Measurements from ENCODE around the gene MCC. TPM values are rescaled to one million over a fixed set of nuclear protein-coding genes. Genes with fewer than 3 reads are reported as not detected.

Gene MCC
- total RNA-seq, 1 experiment from 2014 or later, result 0.60 TPM

DNA sequence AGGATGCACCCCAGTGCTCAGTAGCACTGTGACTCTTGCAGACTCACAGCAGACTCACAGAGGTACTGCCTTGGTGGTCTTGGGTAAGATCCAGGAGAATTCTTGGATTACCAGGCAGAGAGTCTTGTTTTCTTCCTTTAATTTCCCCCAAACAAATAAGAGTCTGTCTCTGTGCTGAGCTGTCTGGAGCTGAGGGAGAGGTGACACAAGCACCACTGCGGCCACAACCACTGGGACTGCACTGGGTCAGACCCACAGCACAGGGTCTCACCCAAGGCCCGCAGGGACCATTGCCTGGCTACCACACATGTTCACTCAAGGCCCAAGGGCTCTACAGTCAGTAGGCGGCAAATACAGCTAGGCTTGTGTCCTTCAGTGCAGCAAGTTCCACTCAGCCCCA lies 13.8 kb upstream of the MCC start:
- Histone ChIP-seq H3K4me3 (ENCODE audit: low read depth, low read length, poor library complexity, severe bottlenecking) (no peak overlapping the region), H3K4me1 (ENCODE audit: insufficient read depth, low read length, poor library complexity, severe bottlenecking) (no peaks in the 10 kb centered on the region), H3K27me3 (replicated peaks; ENCODE audit: insufficient read depth, low read depth, low read length, poor library complexity) (peaks cover 15% of the 10 kb centered on the region), H3K36me3 (ENCODE audit: insufficient read depth, low read length, poor library complexity, severe bottlenecking) (no peaks in the 10 kb centered on the region), H3K9me3 (ENCODE audit: low read depth, low read length, poor library complexity, severe bottlenecking) (no peaks in the 10 kb centered on the region), H3K27ac (ENCODE audit: low read depth, low read length, poor library complexity, severe bottlenecking) (no peak overlapping the region)
- intact Hi-C loops (cut with micrococcal nuclease; ENCODE audit: unreplicated experiment), result no loop called here
- TF ChIP-seq CTCF (conservative IDR thresholded peaks at IDR 0.05; ENCODE audit: low read depth, low read length) (no peak), EZH2 (IDR thresholded peaks at IDR 0.05; ENCODE audit: borderline replicate concordance, low read depth, low read length, poor library complexity, severe bottlenecking) (no peak)
- ChIA-PET CTCF (no interaction called here), POLR2A (ENCODE audit: low non-redundant PET) (no interaction called here)
- BruUV-seq (replicated peaks), result no TSS peak
- DNase-seq (ENCODE audit: low spot score), result no peak

DNA sequence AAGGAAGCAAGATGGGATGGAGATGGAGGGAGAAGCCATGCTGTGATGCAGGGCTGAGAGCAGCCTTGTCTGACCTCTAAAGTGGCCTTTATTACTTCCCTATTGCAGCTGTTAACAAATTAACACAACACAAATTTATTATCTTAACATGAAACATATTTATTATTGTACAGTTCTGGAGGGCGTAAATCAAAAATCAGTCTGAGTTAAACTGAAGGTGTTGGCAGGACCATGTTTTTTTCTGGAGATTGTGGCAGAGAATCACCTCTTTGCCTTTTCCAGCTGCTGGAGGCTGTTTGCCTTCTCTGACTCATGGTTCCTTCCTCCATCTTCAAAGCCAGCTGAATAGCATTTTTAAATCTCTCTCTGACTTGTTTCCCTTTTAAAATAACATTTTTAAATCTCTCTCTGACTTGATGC lies 7.2 kb upstream of the MCC start:
- Histone ChIP-seq H3K27me3 (replicated peaks; ENCODE audit: insufficient read depth, low read depth, low read length, poor library complexity) (peaks cover 31% of the 10 kb centered on the region), H3K27ac (ENCODE audit: low read depth, low read length, poor library complexity, severe bottlenecking) (no peak overlapping the region), H3K4me1 (ENCODE audit: insufficient read depth, low read length, poor library complexity, severe bottlenecking) (no peaks in the 10 kb centered on the region), H3K36me3 (ENCODE audit: insufficient read depth, low read length, poor library complexity, severe bottlenecking) (no peaks in the 10 kb centered on the region), H3K9me3 (ENCODE audit: low read depth, low read length, poor library complexity, severe bottlenecking) (peaks cover 4% of the 10 kb centered on the region), H3K4me3 (ENCODE audit: low read depth, low read length, poor library complexity, severe bottlenecking) (no peak overlapping the region)
- CTCF ChIA-PET, result no interaction called here
- no peak for DNase-seq (ENCODE audit: low spot score)
- intact Hi-C loops (cut with micrococcal nuclease; ENCODE audit: unreplicated experiment), result no loop called here
- POLR2A ChIA-PET (ENCODE audit: low non-redundant PET), result no interaction called here
- TF ChIP-seq CTCF (conservative IDR thresholded peaks at IDR 0.05; ENCODE audit: low read depth, low read length), result no peak
- TF ChIP-seq EZH2 (IDR thresholded peaks at IDR 0.05; ENCODE audit: borderline replicate concordance, low read depth, low read length, poor library complexity, severe bottlenecking), result no peak
- BruUV-seq (replicated peaks), result no TSS peak

DNA sequence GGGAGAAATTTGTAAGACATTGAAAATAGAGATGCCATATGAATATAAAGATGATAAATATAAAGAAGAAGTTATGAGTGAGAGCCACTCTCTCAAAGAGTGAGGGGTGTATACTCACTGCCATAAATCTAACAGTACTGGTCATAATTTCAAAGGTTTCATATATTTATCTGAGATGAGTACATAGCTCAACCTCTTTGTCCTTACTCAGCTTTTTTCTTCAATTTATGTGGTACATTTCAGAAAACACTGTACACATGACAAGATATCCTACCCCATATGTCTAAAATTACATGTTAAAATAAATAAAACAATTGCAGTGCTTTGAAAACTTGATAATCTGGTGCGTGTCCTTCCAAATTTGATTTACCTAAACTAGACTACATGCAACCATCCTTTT lies 5.2 kb upstream of the MCC start:
- DNase-seq (ENCODE audit: low spot score), result no peak
- H3K9me3 ChIP-seq (ENCODE audit: low read depth, low read length, poor library complexity, severe bottlenecking), result peaks cover 13% of the 10 kb centered on the region
- BruUV-seq (replicated peaks), result no TSS peak
- peaks cover 17% of the 10 kb centered on the region for H3K27me3 ChIP-seq (replicated peaks; ENCODE audit: insufficient read depth, low read depth, low read length, poor library complexity)
- no peak overlapping the region for H3K4me3 ChIP-seq (ENCODE audit: low read depth, low read length, poor library complexity, severe bottlenecking)
- CTCF ChIA-PET, result no interaction called here
- no peaks in the 10 kb centered on the region for H3K36me3 ChIP-seq (ENCODE audit: insufficient read depth, low read length, poor library complexity, severe bottlenecking)
- POLR2A ChIA-PET (ENCODE audit: low non-redundant PET), result no interaction called here
- peaks cover 4% of the 10 kb centered on the region for H3K4me1 ChIP-seq (ENCODE audit: insufficient read depth, low read length, poor library complexity, severe bottlenecking)
- no peak for TF ChIP-seq CTCF (conservative IDR thresholded peaks at IDR 0.05; ENCODE audit: low read depth, low read length)
- intact Hi-C loops (cut with micrococcal nuclease; ENCODE audit: unreplicated experiment), result no loop called here
- no peak overlapping the region for H3K27ac ChIP-seq (ENCODE audit: low read depth, low read length, poor library complexity, severe bottlenecking)

Data from A673 (cell line).